Dendritic cell treated with granulocyte-macrophage colony-stimulating factor and Interleukin-4, amounts not matched to agents 40 ng/mL and 50 ng/mL, for 4 days (primary cell): Measurements from ENCODE around the gene DENND4A.

Experiments
- H3K27ac Mint-ChIP-seq: one replicate; pipeline ENCODE4 v1.8.0; 2022; ENCODE audit warnings: mild to moderate bottlenecking, mixed read lengths
- H3K27me3 Mint-ChIP-seq: one replicate; pipeline ENCODE4 v1.8.0; 2022; ENCODE audit warnings: mild to moderate bottlenecking, mixed read lengths
- H3K36me3 Mint-ChIP-seq: one replicate; pipeline ENCODE4 v1.8.0; 2022; ENCODE audit warnings: low read depth, mixed read lengths
- H3K4me1 Mint-ChIP-seq: one replicate; pipeline ENCODE4 v1.8.0; 2022; ENCODE audit warnings: low read depth, mixed read lengths
- H3K4me3 Mint-ChIP-seq: one replicate; pipeline ENCODE4 v1.8.0; 2022; ENCODE audit warnings: mild to moderate bottlenecking, moderate library complexity, mixed read lengths
- H3K9me3 Mint-ChIP-seq: one replicate; pipeline ENCODE4 v1.8.0; 2022; ENCODE audit warnings: mixed read lengths
- intact Hi-C: fragments of 100-400 bp; cut with micrococcal nuclease; formaldehyde crosslinking; loops from one replicate; pipeline ENCODE4 v1.15.0; 2022

The DENND4A gene

GRCh38 chr15:65792138-65792987 is at the start of gene DENND4A:
DENND4A (minus strand) TSS chr15:65792293; CDS start chr15:65756450, 35,843 bp downstream.
- Mint-ChIP-seq H3K27ac (peak within 1 kb of the TSS; percentile 99), H3K4me3 (peak within 1 kb of the TSS; percentile 96), H3K36me3 (peaks cover 19% of the 10 kb centered on the region), H3K4me1 (peaks cover 41% of the 10 kb centered on the region), H3K9me3 (no peaks in the 10 kb centered on the region), H3K27me3 (no peaks in the 10 kb centered on the region)
- intact Hi-C loops = loop anchor here (2.0 to 5.0 kb wide), 2 partner anchors 26 to 40 kb away; no protein-coding TSS in a partner anchor

GRCh38 chr15:65841121-65841930 is 49.2 kb upstream of the DENND4A start:
- intact Hi-C loops = loop anchor here (5.0 kb wide), 1 partner anchor 64 kb away; no protein-coding TSS in a partner anchor
- Mint-ChIP-seq H3K4me1 (peaks cover 35% of the 10 kb centered on the region), H3K36me3 (no peaks in the 10 kb centered on the region), H3K9me3 (no peaks in the 10 kb centered on the region), H3K27ac (peak overlapping the region; percentile 77), H3K4me3 (peak overlapping the region; percentile 68), H3K27me3 (no peaks in the 10 kb centered on the region)

- Mint-ChIP-seq H3K4me1 (peaks cover 44% of the 10 kb centered on the region), H3K4me3 (no peak overlapping the region), H3K27me3 (no peaks in the 10 kb centered on the region), H3K27ac (no peak overlapping the region), H3K36me3 (no peaks in the 10 kb centered on the region), H3K9me3 (no peaks in the 10 kb centered on the region)
- intact Hi-C loops = loop anchor here (5.0 kb wide), 1 partner anchor 63 kb away; no protein-coding TSS in a partner anchor
These were observed 47.9 kb upstream of the DENND4A start for GRCh38 chr15:65839985-65840384.

GRCh38 chr15:65839354-65839901 is 47.3 kb upstream of the DENND4A start:
- H3K27me3 Mint-ChIP-seq = no peaks in the 10 kb centered on the region
- peaks cover 46% of the 10 kb centered on the region for H3K4me1 Mint-ChIP-seq
- H3K27ac Mint-ChIP-seq = no peak overlapping the region
- no peaks in the 10 kb centered on the region for H3K9me3 Mint-ChIP-seq
- H3K4me3 Mint-ChIP-seq = no peak overlapping the region
- intact Hi-C loops = no loop called here
- H3K36me3 Mint-ChIP-seq = no peaks in the 10 kb centered on the region

GRCh38 chr15:65837301-65838294 is 45.5 kb upstream of the DENND4A start:
- peak overlapping the region; percentile 69 for H3K27ac Mint-ChIP-seq
- H3K9me3 Mint-ChIP-seq = no peaks in the 10 kb centered on the region
- intact Hi-C loops = no loop called here
- H3K4me3 Mint-ChIP-seq = no peak overlapping the region
- no peaks in the 10 kb centered on the region for H3K27me3 Mint-ChIP-seq
- peaks cover 62% of the 10 kb centered on the region for H3K4me1 Mint-ChIP-seq
- no peaks in the 10 kb centered on the region for H3K36me3 Mint-ChIP-seq

GRCh38 chr15:65836665-65837064 is 44.6 kb upstream of the DENND4A start:
- intact Hi-C loops = no loop called here
- Mint-ChIP-seq H3K27ac (no peak overlapping the region), H3K4me3 (no peak overlapping the region), H3K9me3 (no peaks in the 10 kb centered on the region), H3K27me3 (no peaks in the 10 kb centered on the region), H3K36me3 (no peaks in the 10 kb centered on the region), H3K4me1 (peaks cover 59% of the 10 kb centered on the region)

GRCh38 chr15:65835447-65835846 is 43.4 kb upstream of the DENND4A start:
- H3K27me3 Mint-ChIP-seq = no peaks in the 10 kb centered on the region
- intact Hi-C loops = no loop called here
- no peak overlapping the region for H3K4me3 Mint-ChIP-seq
- H3K36me3 Mint-ChIP-seq = no peaks in the 10 kb centered on the region
- H3K4me1 Mint-ChIP-seq = peaks cover 54% of the 10 kb centered on the region
- H3K27ac Mint-ChIP-seq = peak overlapping the region; percentile 22
- H3K9me3 Mint-ChIP-seq = no peaks in the 10 kb centered on the region

GRCh38 chr15:65834603-65835282 is 42.6 kb upstream of the DENND4A start:
- Mint-ChIP-seq H3K27ac (peak overlapping the region; percentile 22), H3K27me3 (no peaks in the 10 kb centered on the region), H3K4me3 (no peak overlapping the region), H3K4me1 (peaks cover 54% of the 10 kb centered on the region), H3K9me3 (no peaks in the 10 kb centered on the region), H3K36me3 (no peaks in the 10 kb centered on the region)
- intact Hi-C loops = loop anchor here (5.0 kb wide), 1 partner anchor 42 kb away; the partner anchor contains the start of gene DENND4A

- Mint-ChIP-seq H3K4me1 (peaks cover 48% of the 10 kb centered on the region), H3K36me3 (no peaks in the 10 kb centered on the region), H3K27me3 (no peaks in the 10 kb centered on the region), H3K4me3 (no peak overlapping the region), H3K9me3 (no peaks in the 10 kb centered on the region), H3K27ac (peak overlapping the region; percentile 83)
- intact Hi-C loops = loop anchor here (5.0 kb wide), 1 partner anchor 41 kb away; the partner anchor contains the start of gene DENND4A
These were observed 41.6 kb upstream of the DENND4A start for GRCh38 chr15:65833501-65834205.

- intact Hi-C loops = loop anchor here (5.0 kb wide), 1 partner anchor 40 kb away; the partner anchor contains the start of gene DENND4A
- Mint-ChIP-seq H3K27me3 (no peaks in the 10 kb centered on the region), H3K27ac (peak overlapping the region; percentile 83), H3K4me1 (peaks cover 46% of the 10 kb centered on the region), H3K9me3 (no peaks in the 10 kb centered on the region), H3K4me3 (peak overlapping the region; percentile 50), H3K36me3 (no peaks in the 10 kb centered on the region)
These were observed 40.7 kb upstream of the DENND4A start for GRCh38 chr15:65832549-65833364.

GRCh38 chr15:65829130-65829764 is 37.2 kb upstream of the DENND4A start:
- Mint-ChIP-seq H3K27ac (no peak overlapping the region), H3K4me1 (peaks cover 37% of the 10 kb centered on the region), H3K27me3 (no peaks in the 10 kb centered on the region), H3K4me3 (no peak overlapping the region), H3K36me3 (no peaks in the 10 kb centered on the region), H3K9me3 (no peaks in the 10 kb centered on the region)
- intact Hi-C loops = no loop called here
